Neural progenitor cell (in vitro differentiated cells): ENCODE results near the gene OXSR1. TPM values are rescaled to one million over a fixed set of nuclear protein-coding genes. Genes with fewer than 3 reads are reported as not detected.

Experiments used
- DNase-seq: peaks from one replicate; pipeline ENCODE4 v3.0.0-alpha.2; 2016; ENCODE audit warnings: low spot score
- H2AFZ ChIP-seq: fragments of 200-600 bp; sonication (generic); replicated peaks from 2 replicates; pipeline ENCODE4 v1.6.1; 2016; ENCODE audit warnings: antibody characterized with exemption
- H3F3A ChIP-seq: fragments of 200-600 bp; sonication (generic); 2 replicates; pipeline ENCODE4 v1.6.1; 2016; ENCODE audit warnings: antibody characterized with exemption, low read depth
- H3K27ac ChIP-seq: fragments of 200-600 bp; sonication (generic); 2 replicates; pipeline ENCODE4 v1.5.1; 2016; ENCODE audit warnings: mild to moderate bottlenecking
- H3K27me3 ChIP-seq: fragments of 200-600 bp; sonication (generic); 2 replicates; pipeline ENCODE4 v1.6.1; 2016; ENCODE audit warnings: mild to moderate bottlenecking, moderate library complexity
- H3K36me3 ChIP-seq: fragments of 200-600 bp; sonication (generic); 2 replicates; pipeline ENCODE4 v1.5.1; 2016
- H3K4me1 ChIP-seq: fragments of 200-600 bp; sonication (generic); 2 replicates; pipeline ENCODE4 v1.6.1; 2016; ENCODE audit warnings: mixed run types
- H3K4me2 ChIP-seq: fragments of 200-600 bp; sonication (generic); 2 replicates; pipeline ENCODE4 v1.6.1; 2016
- H3K4me3 ChIP-seq: fragments of 200-600 bp; sonication (generic); 2 replicates; pipeline ENCODE4 v1.5.1; 2016
- H3K79me2 ChIP-seq: fragments of 200-600 bp; sonication (generic); 2 replicates; pipeline ENCODE4 v1.6.1; 2016; ENCODE audit warnings: low read depth
- H3K9ac ChIP-seq: fragments of 200-600 bp; sonication (generic); 2 replicates; pipeline ENCODE4 v1.6.1; 2016
- H3K9me3 ChIP-seq: fragments of 200-600 bp; sonication (generic); 2 replicates; pipeline ENCODE4 v1.5.1; 2016; ENCODE audit warnings: low read depth
- H4K20me1 ChIP-seq: fragments of 200-600 bp; sonication (generic); 2 replicates; pipeline ENCODE4 v1.6.1; 2016; ENCODE audit warnings: low read depth
- H3K27ac Mint-ChIP-seq: 3 replicates; pipeline ENCODE4 v1.8.0; 2021; ENCODE audit warnings: mixed read lengths
- H3K27me3 Mint-ChIP-seq: 2 replicates; pipeline ENCODE4 v1.8.0; 2022; ENCODE audit warnings: low read depth, mild to moderate bottlenecking, inconsistent platforms, moderate library complexity, mixed read lengths; ENCODE audit not compliant: insufficient read depth
- H3K36me3 Mint-ChIP-seq: 3 replicates; pipeline ENCODE4 v1.8.0; 2021; ENCODE audit warnings: mixed read lengths
- H3K4me1 Mint-ChIP-seq: 3 replicates; pipeline ENCODE4 v1.8.0; 2021; ENCODE audit warnings: mixed read lengths
- H3K4me3 Mint-ChIP-seq: 3 replicates; pipeline ENCODE4 v1.8.0; 2021; ENCODE audit warnings: mild to moderate bottlenecking, moderate library complexity, mixed read lengths
- H3K9me3 Mint-ChIP-seq: 3 replicates; pipeline ENCODE4 v1.8.0; 2020; ENCODE audit warnings: mixed read lengths
- CTCF ChIP-seq: fragments of 200-600 bp; sonication (generic); IDR thresholded peaks from 2 replicates; pipeline ENCODE4 v1.5.1; 2017; ENCODE audit warnings: antibody characterized with exemption, mild to moderate bottlenecking
- EZH2 ChIP-seq: fragments of 200-600 bp; sonication (generic); IDR thresholded peaks from 2 replicates; pipeline ENCODE4 v1.6.1; 2017; ENCODE audit warnings: antibody characterized with exemption, mild to moderate bottlenecking, moderate library complexity
- EZH2phosphoT487 ChIP-seq: fragments of 200-600 bp; sonication (generic); IDR thresholded peaks from 2 replicates; pipeline ENCODE4 v1.6.1; 2017; ENCODE audit warnings: antibody characterized with exemption
- total RNA-seq: library from RNA; depleted of rRNA; stranded (reverse); fragments of >200 nt; gene quantifications from 2 replicates; pipeline ENCODE4 v1.2.3, GENCODE V29; 2015; ENCODE audit warnings: low replicate concordance

The OXSR1 gene
- total RNA-seq, 1 donor from 2014 or later: 65.8 TPM

DNA sequence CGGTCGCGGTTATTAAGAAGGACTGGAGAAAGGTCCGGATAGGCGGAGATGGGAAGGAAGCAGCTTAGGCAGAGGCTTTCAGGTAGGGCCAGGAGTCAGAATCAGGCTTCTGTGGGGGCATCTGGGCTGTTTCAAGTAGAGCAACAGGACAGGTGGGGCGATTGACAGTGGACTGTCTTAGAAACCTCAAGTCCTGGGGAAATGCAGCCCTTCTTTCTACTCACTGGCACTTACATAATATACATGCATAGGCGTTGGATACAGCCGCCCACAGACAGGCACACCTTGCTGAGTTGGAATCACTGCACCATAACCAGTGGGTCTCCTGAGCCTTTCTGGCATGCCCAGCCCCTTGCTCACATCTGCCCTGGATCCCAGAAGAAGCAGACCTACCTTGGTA lies 26.1 kb upstream of the OXSR1 start:
- peaks cover 17% of the 10 kb centered on the region for H4K20me1 ChIP-seq
- DNase-seq: no peak
- no peak for TF ChIP-seq EZH2phosphoT487
- TF ChIP-seq EZH2: no peak
- TF ChIP-seq CTCF: no peak
- Mint-ChIP-seq H3K27me3 (peaks cover 26% of the 10 kb centered on the region), H3K36me3 (peaks cover 1% of the 10 kb centered on the region), H3K4me3 (peak overlapping the region; percentile 93), H3K4me1 (peaks cover 24% of the 10 kb centered on the region), H3K27ac (no peak overlapping the region), H3K9me3 (no peaks in the 10 kb centered on the region)
- H3K79me2 ChIP-seq: peaks cover 23% of the 10 kb centered on the region
- H3K27me3 ChIP-seq: no peaks in the 10 kb centered on the region
- H3K4me2 ChIP-seq: peak overlapping the region; percentile 96
- peaks cover 14% of the 10 kb centered on the region for H3K4me1 ChIP-seq
- H3K4me3 ChIP-seq: peak overlapping the region; percentile 72
- H2AFZ ChIP-seq: peak overlapping the region; percentile 99
- H3K27ac ChIP-seq: no peak overlapping the region
- H3K9me3 ChIP-seq: no peaks in the 10 kb centered on the region
- H3K9ac ChIP-seq: peak overlapping the region; percentile 54
- peaks cover 11% of the 10 kb centered on the region for H3F3A ChIP-seq
- H3K36me3 ChIP-seq: no peaks in the 10 kb centered on the region

GRCh38 chr3:38139652-38140051 lies 25.7 kb upstream of the OXSR1 start:
- peaks cover 23% of the 10 kb centered on the region for H3K79me2 ChIP-seq
- H3K9me3 ChIP-seq: no peaks in the 10 kb centered on the region
- H3K27me3 ChIP-seq: no peaks in the 10 kb centered on the region
- H3K4me1 ChIP-seq: peaks cover 14% of the 10 kb centered on the region
- no peak for DNase-seq
- TF ChIP-seq EZH2phosphoT487 (no peak), CTCF (no peak), EZH2 (no peak)
- peaks cover 24% of the 10 kb centered on the region for H3K4me1 Mint-ChIP-seq
- H3K4me3 Mint-ChIP-seq: peak overlapping the region; percentile 93
- H3K36me3 Mint-ChIP-seq: peaks cover 1% of the 10 kb centered on the region
- no peak overlapping the region for H3K27ac Mint-ChIP-seq
- H3K4me3 ChIP-seq: peak overlapping the region; percentile 72
- H3F3A ChIP-seq: peaks cover 11% of the 10 kb centered on the region
- peaks cover 17% of the 10 kb centered on the region for H4K20me1 ChIP-seq
- no peaks in the 10 kb centered on the region for H3K9me3 Mint-ChIP-seq
- H2AFZ ChIP-seq: no peak overlapping the region
- H3K27ac ChIP-seq: no peak overlapping the region
- peaks cover 26% of the 10 kb centered on the region for H3K27me3 Mint-ChIP-seq
- H3K9ac ChIP-seq: no peak overlapping the region
- H3K36me3 ChIP-seq: no peaks in the 10 kb centered on the region
- peak overlapping the region; percentile 96 for H3K4me2 ChIP-seq

- H3K9me3 ChIP-seq: no peaks in the 10 kb centered on the region
- H2AFZ ChIP-seq: no peak overlapping the region
- no peaks in the 10 kb centered on the region for H3K27me3 ChIP-seq
- Mint-ChIP-seq H3K36me3 (no peaks in the 10 kb centered on the region), H3K9me3 (peaks cover 2% of the 10 kb centered on the region), H3K27me3 (peaks cover 26% of the 10 kb centered on the region), H3K27ac (no peak overlapping the region), H3K4me1 (peaks cover 17% of the 10 kb centered on the region), H3K4me3 (no peak overlapping the region)
- peaks cover 23% of the 10 kb centered on the region for H3K79me2 ChIP-seq
- H3K4me1 ChIP-seq: peaks cover 14% of the 10 kb centered on the region
- H3K9ac ChIP-seq: no peak overlapping the region
- no peak for TF ChIP-seq EZH2phosphoT487
- no peak for TF ChIP-seq EZH2
- TF ChIP-seq CTCF: no peak
- no peak for DNase-seq
- no peak overlapping the region for H3K4me2 ChIP-seq
- H3K27ac ChIP-seq: no peak overlapping the region
- H4K20me1 ChIP-seq: peaks cover 10% of the 10 kb centered on the region
- H3K36me3 ChIP-seq: no peaks in the 10 kb centered on the region
- peaks cover 11% of the 10 kb centered on the region for H3F3A ChIP-seq
- no peak overlapping the region for H3K4me3 ChIP-seq
Observed at GRCh38 chr3:38140326-38141172, 24.8 kb upstream of the OXSR1 start.
